Nephron progenitor cell (in vitro differentiated cells): ENCODE measurements around the gene SMC6.

Source experiments
- DNase-seq: peaks from one replicate; pipeline ENCODE4 v3.0.0; 2021
- H3K27ac Mint-ChIP-seq: 2 replicates; pipeline ENCODE4 v1.8.0; 2021; ENCODE audit warnings: mild to moderate bottlenecking, moderate library complexity, mixed read lengths
- H3K27me3 Mint-ChIP-seq: 2 replicates; pipeline ENCODE4 v1.8.0; 2021; ENCODE audit warnings: mild to moderate bottlenecking, low read depth, mixed read lengths; ENCODE audit not compliant: poor library complexity
- H3K36me3 Mint-ChIP-seq: 2 replicates; pipeline ENCODE4 v1.8.0; 2021; ENCODE audit warnings: low read depth, mixed read lengths
- H3K4me1 Mint-ChIP-seq: 2 replicates; pipeline ENCODE4 v1.8.0; 2021; ENCODE audit warnings: mixed read lengths
- H3K4me3 Mint-ChIP-seq: 2 replicates; pipeline ENCODE4 v1.8.0; 2021; ENCODE audit warnings: mild to moderate bottlenecking, moderate library complexity, mixed read lengths
- H3K9me3 Mint-ChIP-seq: 2 replicates; pipeline ENCODE4 v1.8.0; 2021; ENCODE audit warnings: mild to moderate bottlenecking, moderate library complexity, mixed read lengths
- TF ChIP-seq, protein P1 (sequence below): fragments of 200-600 bp; sonication (generic); IDR thresholded peaks from 2 replicates; pipeline ENCODE4 v1.5.0; 2021; ENCODE audit warnings: antibody characterized with exemption

The SMC6 gene

DNA sequence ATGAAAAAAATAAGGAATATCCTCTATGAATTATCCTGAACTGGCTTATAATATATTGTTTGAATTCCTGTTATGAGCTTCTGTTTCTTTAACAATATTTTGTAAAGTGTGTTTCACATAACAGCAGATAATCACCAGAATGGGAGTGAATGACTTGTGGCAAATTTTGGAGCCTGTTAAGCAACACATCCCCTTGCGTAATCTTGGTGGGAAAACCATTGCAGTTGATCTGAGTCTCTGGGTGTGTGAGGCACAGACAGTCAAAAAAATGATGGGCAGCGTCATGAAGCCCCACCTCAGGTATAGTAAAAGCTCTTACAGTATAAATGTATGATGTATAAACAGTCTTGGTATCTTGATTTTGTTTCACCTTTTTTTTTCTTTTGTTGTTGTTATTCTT lies 6.2 kb upstream of the SMC6 start:
- peaks cover 47% of the 10 kb centered on the region for H3K36me3 Mint-ChIP-seq

GRCh38 chr2:17758118-17758517 lies 4.5 kb upstream of the SMC6 start:
- no peak for DNase-seq

More for the DNA sequence above, 6.2 kb upstream of the SMC6 start:
- H3K4me1 Mint-ChIP-seq, result peaks cover 36% of the 10 kb centered on the region
- no peak overlapping the region for H3K27ac Mint-ChIP-seq
- no peaks in the 10 kb centered on the region for H3K27me3 Mint-ChIP-seq
- no peaks in the 10 kb centered on the region for H3K9me3 Mint-ChIP-seq
- TF ChIP-seq, protein P1, sequence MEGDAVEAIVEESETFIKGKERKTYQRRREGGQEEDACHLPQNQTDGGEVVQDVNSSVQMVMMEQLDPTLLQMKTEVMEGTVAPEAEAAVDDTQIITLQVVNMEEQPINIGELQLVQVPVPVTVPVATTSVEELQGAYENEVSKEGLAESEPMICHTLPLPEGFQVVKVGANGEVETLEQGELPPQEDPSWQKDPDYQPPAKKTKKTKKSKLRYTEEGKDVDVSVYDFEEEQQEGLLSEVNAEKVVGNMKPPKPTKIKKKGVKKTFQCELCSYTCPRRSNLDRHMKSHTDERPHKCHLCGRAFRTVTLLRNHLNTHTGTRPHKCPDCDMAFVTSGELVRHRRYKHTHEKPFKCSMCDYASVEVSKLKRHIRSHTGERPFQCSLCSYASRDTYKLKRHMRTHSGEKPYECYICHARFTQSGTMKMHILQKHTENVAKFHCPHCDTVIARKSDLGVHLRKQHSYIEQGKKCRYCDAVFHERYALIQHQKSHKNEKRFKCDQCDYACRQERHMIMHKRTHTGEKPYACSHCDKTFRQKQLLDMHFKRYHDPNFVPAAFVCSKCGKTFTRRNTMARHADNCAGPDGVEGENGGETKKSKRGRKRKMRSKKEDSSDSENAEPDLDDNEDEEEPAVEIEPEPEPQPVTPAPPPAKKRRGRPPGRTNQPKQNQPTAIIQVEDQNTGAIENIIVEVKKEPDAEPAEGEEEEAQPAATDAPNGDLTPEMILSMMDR, result no peak
- no peak overlapping the region for H3K4me3 Mint-ChIP-seq
- DNase-seq, result no peak

DNA sequence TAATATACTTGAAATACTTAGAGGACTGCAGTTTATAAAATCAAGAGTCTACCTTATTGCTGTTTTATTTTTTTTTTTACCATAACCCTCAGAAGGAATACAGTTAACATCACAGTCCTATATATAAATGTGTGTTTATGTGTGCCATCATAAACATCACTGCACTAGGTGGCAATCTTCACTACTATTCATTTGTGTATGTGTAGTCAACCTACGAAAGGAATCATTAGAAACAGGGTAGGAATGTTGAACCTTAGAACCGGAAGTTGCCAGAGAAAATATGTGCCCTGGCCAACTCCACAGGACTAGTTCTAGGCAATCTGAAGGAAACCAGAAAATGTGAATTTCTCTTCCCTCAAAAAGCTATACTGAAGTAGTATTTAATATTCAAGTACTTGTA lies 3.7 kb upstream of the SMC6 start:
- H3K9me3 Mint-ChIP-seq, result no peaks in the 10 kb centered on the region

More at GRCh38 chr2:17758118-17758517, 4.5 kb upstream of the SMC6 start:
- TF ChIP-seq, protein P1, result no peak
- H3K27ac Mint-ChIP-seq, result peak overlapping the region; percentile 20
- H3K4me1 Mint-ChIP-seq, result peaks cover 36% of the 10 kb centered on the region
- H3K36me3 Mint-ChIP-seq, result peaks cover 31% of the 10 kb centered on the region
- H3K9me3 Mint-ChIP-seq, result no peaks in the 10 kb centered on the region
- H3K4me3 Mint-ChIP-seq, result no peak overlapping the region
- H3K27me3 Mint-ChIP-seq, result no peaks in the 10 kb centered on the region

GRCh38 chr2:17756668-17757067 lies 3.1 kb upstream of the SMC6 start:
- TF ChIP-seq, protein P1, result no peak
- Mint-ChIP-seq H3K4me1 (peaks cover 50% of the 10 kb centered on the region), H3K9me3 (no peaks in the 10 kb centered on the region), H3K27ac (no peak overlapping the region), H3K27me3 (no peaks in the 10 kb centered on the region), H3K4me3 (peak overlapping the region; percentile 72), H3K36me3 (peaks cover 20% of the 10 kb centered on the region)
- no peak for DNase-seq

More for the DNA sequence above, 3.7 kb upstream of the SMC6 start:
- DNase-seq, result no peak
- Mint-ChIP-seq H3K36me3 (peaks cover 23% of the 10 kb centered on the region), H3K4me3 (peak overlapping the region; percentile 58), H3K4me1 (peaks cover 44% of the 10 kb centered on the region), H3K27me3 (no peaks in the 10 kb centered on the region), H3K27ac (peak overlapping the region; percentile 58)
- TF ChIP-seq, protein P1, result no peak

DNA sequence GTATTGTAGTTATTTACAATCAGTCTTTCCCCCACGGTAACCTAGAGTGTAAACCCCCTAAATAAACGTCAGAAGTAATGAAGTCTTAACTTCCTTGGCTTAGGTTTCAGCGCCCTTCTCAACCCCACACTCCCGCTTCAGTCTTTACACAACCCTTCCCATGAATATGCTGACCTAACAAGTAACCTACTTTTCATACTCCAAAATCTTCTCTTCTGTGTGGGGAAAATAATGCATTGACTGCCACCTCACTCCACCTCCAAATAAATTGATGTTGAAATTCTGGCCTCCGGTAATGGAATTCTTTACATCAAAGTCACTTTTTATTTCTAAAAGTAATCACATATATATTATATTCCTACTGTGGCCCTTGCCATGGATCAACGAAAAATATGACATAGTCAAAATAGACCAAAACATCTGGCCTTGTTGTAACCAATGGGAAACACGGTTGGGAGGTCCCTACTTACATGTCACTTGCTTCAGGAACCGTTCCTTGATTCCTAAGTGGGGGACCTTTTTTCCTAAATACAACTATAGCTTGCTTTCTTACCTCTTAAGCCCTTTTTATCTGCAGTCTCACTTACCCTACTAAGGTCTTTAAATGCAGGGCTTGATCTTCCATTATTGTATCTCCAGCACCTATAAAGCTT lies 1.3 kb upstream of the SMC6 start:
- Mint-ChIP-seq H3K36me3 (peaks cover 4% of the 10 kb centered on the region), H3K27ac (peak overlapping the region; percentile 99)

More for the DNA sequence above, 1.3 kb upstream of the SMC6 start:
- H3K4me1 Mint-ChIP-seq, result peaks cover 62% of the 10 kb centered on the region
- DNase-seq, result no peak
- peak overlapping the region; percentile 94 for H3K4me3 Mint-ChIP-seq
- H3K9me3 Mint-ChIP-seq, result no peaks in the 10 kb centered on the region
- H3K27me3 Mint-ChIP-seq, result no peaks in the 10 kb centered on the region
- TF ChIP-seq, protein P1, result no peak
